Heart right ventricle (tissue), 16 donors: ENCODE results near the gene EXOC3L4. TPM values are rescaled to one million over a fixed set of nuclear protein-coding genes. Genes with fewer than 3 reads are reported as not detected.

ENCODE experiments used
- ATAC-seq, 8 donors: fragments of 200-7000 bp; cut with Tn5 transposase; one replicate each; pipeline ENCODE4 v1.9.1; 2020; ENCODE audit warnings: mild to moderate bottlenecking in 8 of 8, moderate library complexity in 8 of 8, moderate number of reproducible peaks in 1 of 8
- DNase-seq, 2 donors: peaks; one replicate each; pipeline ENCODE4 v3.0.0-alpha.2; 2020
- H3K27ac ChIP-seq, 10 donors: fragments of 200-600 bp; sonication (generic) in 2 of 10; one replicate each; pipeline versions ENCODE4 v1.5.0 to v1.8.0; 2020 to 2022; ENCODE audit warnings: mild to moderate bottlenecking in 3 of 10
- H3K27me3 ChIP-seq, 7 donors: fragments of 200-600 bp; one replicate each; pipeline ENCODE4 v1.8.0; 2021 to 2022; ENCODE audit warnings: mild to moderate bottlenecking in 2 of 7
- H3K36me3 ChIP-seq, 9 donors: fragments of 200-600 bp; sonication (generic) in 1 of 9; one replicate each; pipeline versions ENCODE4 v1.5.0 to v1.8.0; 2020 to 2022; ENCODE audit warnings: mild to moderate bottlenecking in 2 of 9
- H3K4me1 ChIP-seq, 9 donors: fragments of 200-600 bp; sonication (generic) in 1 of 9; one replicate each; pipeline versions ENCODE4 v1.5.0 to v1.8.0; 2020 to 2022; ENCODE audit warnings: mild to moderate bottlenecking in 4 of 9
- H3K4me3 ChIP-seq, 10 donors: fragments of 200-600 bp; sonication (generic) in 2 of 10; one replicate each; pipeline versions ENCODE4 v1.5.0 to v1.8.0; 2020 to 2022; ENCODE audit warnings: mild to moderate bottlenecking in 7 of 10, moderate library complexity in 2 of 10
- H3K9me3 ChIP-seq, 11 donors: fragments of 200-600 bp in 10 of 11; sonication (generic) in 2 of 11; one replicate each; pipeline versions ENCODE4 v1.5.0 to v1.8.0; 2013 to 2022; ENCODE audit warnings: mild to moderate bottlenecking in 2 of 11, control low read depth in 1 of 11, moderate library complexity in 1 of 11
- WGBS, 2 donors: extraction: QIAGEN DNeasy Blood & Tissue Kit; methylation state at CpG; one replicate each; pipeline ENCODE4 v1.1.7; 2013; ENCODE audit warnings: inconsistent platforms in 1 of 2; 5-methylcytosine and 5-hydroxymethylcytosine counted together
- intact Hi-C, 10 donors: fragments of 100-400 bp; cut with DNase I; formaldehyde crosslinking; loops; one replicate each; pipeline versions ENCODE4 v1.11.1 to v1.14.2; 2022
- polyA plus RNA-seq, 2 donors: library from polyadenylated mRNA; stranded (reverse); fragments of 200-250 nt; gene quantifications; one replicate each; pipeline ENCODE4 v1.2.3, GENCODE V29; 2013
- total RNA-seq, 10 donors: library from RNA; stranded (reverse); fragmentation: NEBNext Ultra II Directional in 3 of 10; extraction: Animal tissue kit (Norgen Biotek cat#: 25700) in 3 of 10; gene quantifications; one replicate each; pipeline versions ENCODE4 v1.2.1 to v1.2.4, GENCODE V29; 2021 to 2023
- TF ChIP-seq, protein P1 (sequence below), 9 donors: fragments of 200-600 bp; sonication (generic) in 2 of 9; IDR thresholded peaks; one replicate each; pipeline versions ENCODE4 v1.5.0 to v1.8.0; 2021 to 2022; ENCODE audit warnings: antibody characterized with exemption in 9 of 9, mild to moderate bottlenecking in 5 of 9, moderate library complexity in 1 of 9
- donor health status: Arrhythmogenic right ventricular cardiomyopathy.
- donor health status: ischemic (EF 13 %, LVEDD 7.1; RV severe dilation, severe dysfunction).
- donor health status: healthy with polysubstance abuse.
- donor health status: DM: no; HTN: yes; CAD: no.
- donor health status: DM: no; HTN: no; CAD: no.
- donor health status: ischemic (EF 25% LVEDD 6.9; RV normal size, moderate dysfunction).
- donor health status: ischemic (EF 25% LVEDD 5.7; RV mildly dilated, moderate dysfunction).
- donor health status: healthy.
- donor health status: DM: yes; HTN: yes; CAD: no.
- donor health status: Ischemic cardiomyopathy.
- donor health status: ischemic (EF 35%, LVEDD 5.7; RV mildly dilated, moderate dysfunction).
- donor health status: nonischemic (EF 11% LVEDD 7.7; RV severe dilation, severe dysfunction).
- donor health status: DM: yes; HTN: yes; CAD: no.
- donor health status: PGD.
- donor health status: ischemic (EF 29% LVEDD 5.4; RV normal size, mild dysfunction).
- donor health status: nonischemic (EF 23%, LVEDD 6.1; RV moderate dilation, normal function).

Gene EXOC3L4
- total and polyA plus RNA-seq, 12 donors: 0.16 to 2.0 (median 0.50) TPM; not detected in 4

DNA sequence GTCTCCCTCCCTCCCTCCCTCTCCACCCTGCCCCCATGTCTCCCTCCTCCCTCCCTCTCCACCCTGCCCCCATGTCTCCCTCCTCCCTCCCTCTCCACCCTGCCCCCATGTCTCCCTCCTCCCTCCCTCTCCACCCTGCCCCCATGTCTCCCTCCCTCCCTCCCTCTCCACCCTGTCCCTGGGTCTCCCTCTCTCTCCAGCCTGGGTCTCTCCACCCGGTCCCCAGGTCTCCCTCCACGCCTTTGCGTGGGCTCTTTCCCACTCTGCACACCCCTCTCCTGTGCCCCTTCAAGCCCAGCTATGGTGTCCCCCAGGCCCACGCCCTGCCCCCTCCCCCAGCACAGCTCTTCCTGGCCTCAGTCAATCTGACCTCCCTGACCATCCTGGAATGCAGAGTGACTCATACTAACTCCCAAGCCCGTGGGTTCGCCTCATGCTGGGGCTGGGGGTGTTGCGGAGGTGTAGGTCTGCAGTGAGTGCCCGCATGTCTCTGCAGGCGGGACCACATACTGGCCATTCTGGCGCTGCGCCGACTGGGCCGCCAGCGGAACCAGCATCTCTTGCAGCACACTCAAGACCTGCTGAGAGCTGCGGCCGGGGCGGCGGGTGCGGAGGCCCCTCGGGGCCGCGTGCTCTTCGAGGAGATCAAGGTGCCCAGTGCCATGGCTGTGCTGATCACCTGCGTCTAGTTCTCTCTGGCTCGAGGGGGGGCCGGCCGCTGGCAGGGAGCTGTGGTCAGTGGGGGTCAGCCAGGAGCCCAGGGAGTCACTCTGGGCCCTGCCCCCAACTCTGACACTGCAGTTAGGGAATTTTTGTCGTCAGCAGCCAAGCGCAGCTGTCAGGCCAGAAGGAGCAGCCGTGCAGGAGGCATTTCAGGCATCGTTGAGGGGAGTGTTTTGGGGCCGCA, 15.3 kb downstream of the EXOC3L4 start:
- DNase-seq (peak; percentile 38 to 53), ATAC-seq (peak in 7 of 8 donors; percentile 41 to 77 (median 55))
- Histone ChIP-seq H3K36me3 (no peaks in the 10 kb centered on the region), H3K27ac (peak overlapping the region in 6 of 10 donors; percentile 37 to 61 (median 46)), H3K4me1 (peaks cover 3 to 65% (median 26%) of the 10 kb centered on the region in 9 donors), H3K9me3 (no peaks in the 10 kb centered on the region), H3K4me3 (no peak overlapping the region), H3K27me3 (peaks cover 1 to 7% (median 1%) of the 10 kb centered on the region in 7 donors)
- TF ChIP-seq, protein P1, sequence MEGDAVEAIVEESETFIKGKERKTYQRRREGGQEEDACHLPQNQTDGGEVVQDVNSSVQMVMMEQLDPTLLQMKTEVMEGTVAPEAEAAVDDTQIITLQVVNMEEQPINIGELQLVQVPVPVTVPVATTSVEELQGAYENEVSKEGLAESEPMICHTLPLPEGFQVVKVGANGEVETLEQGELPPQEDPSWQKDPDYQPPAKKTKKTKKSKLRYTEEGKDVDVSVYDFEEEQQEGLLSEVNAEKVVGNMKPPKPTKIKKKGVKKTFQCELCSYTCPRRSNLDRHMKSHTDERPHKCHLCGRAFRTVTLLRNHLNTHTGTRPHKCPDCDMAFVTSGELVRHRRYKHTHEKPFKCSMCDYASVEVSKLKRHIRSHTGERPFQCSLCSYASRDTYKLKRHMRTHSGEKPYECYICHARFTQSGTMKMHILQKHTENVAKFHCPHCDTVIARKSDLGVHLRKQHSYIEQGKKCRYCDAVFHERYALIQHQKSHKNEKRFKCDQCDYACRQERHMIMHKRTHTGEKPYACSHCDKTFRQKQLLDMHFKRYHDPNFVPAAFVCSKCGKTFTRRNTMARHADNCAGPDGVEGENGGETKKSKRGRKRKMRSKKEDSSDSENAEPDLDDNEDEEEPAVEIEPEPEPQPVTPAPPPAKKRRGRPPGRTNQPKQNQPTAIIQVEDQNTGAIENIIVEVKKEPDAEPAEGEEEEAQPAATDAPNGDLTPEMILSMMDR (IDR thresholded peaks at IDR 0.05): no peak
- WGBS, 2 donors: 46 to 51% methylated on average over 32 of the region's 32 CpGs
- intact Hi-C loops: loop anchor here in 4 of 10 donors (5.0 to 10.0 kb wide), 4 partner anchors 33 to 183 kb away; no protein-coding TSS in a partner anchor

DNA sequence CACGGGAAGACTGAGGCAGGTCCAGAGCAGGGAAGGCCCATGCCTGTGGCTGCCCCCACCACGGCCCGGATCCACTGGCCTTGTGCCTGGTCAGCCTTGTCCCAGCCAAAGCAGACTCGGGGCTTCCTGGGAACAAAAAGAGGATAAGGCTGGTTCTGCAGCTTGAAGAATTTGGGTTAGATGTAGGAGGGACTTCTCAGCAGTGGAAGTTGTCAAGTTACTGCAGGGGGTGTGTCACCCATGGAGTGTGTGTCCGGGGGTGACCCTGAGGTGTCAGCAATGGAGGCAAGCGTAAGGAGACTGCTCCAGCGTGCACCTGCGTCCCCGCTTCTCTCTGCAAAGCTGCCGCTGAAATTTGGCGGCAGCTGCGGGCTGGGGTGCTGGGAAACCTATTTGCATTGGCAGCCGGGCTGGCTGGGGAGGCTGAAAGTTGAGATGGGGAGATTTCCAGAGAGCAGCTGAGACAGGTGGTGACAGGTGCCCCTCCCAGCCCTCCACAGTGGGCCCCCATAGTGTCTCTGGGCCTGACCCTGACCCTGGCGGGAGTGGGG, 16.2 kb downstream of the EXOC3L4 start:
- no peak for DNase-seq
- WGBS, 2 donors: 59 to 62% methylated on average over 14 of the region's 14 CpGs
- ATAC-seq: peak in 7 of 8 donors; percentile 11 to 47 (median 34)
- Histone ChIP-seq H3K4me1 (peaks cover 3 to 66% (median 30%) of the 10 kb centered on the region in 9 donors), H3K27ac (peak overlapping the region in 5 of 10 donors; percentile 37 to 61 (median 46)), H3K4me3 (no peak overlapping the region), H3K9me3 (no peaks in the 10 kb centered on the region), H3K27me3 (peaks cover 0 to 5% (median 0%) of the 10 kb centered on the region in 7 donors), H3K36me3 (no peaks in the 10 kb centered on the region)
- intact Hi-C loops: no loop called here
- TF ChIP-seq, protein P1 (IDR thresholded peaks at IDR 0.05): no peak

- Histone ChIP-seq H3K27ac (peak overlapping the region in 2 of 10 donors; percentile 46 to 61), H3K4me1 (peaks cover 3 to 70% (median 30%) of the 10 kb centered on the region in 9 donors), H3K9me3 (no peaks in the 10 kb centered on the region), H3K4me3 (no peak overlapping the region), H3K36me3 (no peaks in the 10 kb centered on the region), H3K27me3 (peaks cover 0 to 5% (median 0%) of the 10 kb centered on the region in 7 donors)
- 84% methylated on average over 6 of the region's 6 CpGs for WGBS, 2 donors
- intact Hi-C loops: no loop called here
- ATAC-seq (no peak), DNase-seq (no peak)
- TF ChIP-seq, protein P1 (IDR thresholded peaks at IDR 0.05): no peak
Measured at GRCh38 chr14:103111232-103111868, 16.8 kb downstream of the EXOC3L4 start.
